Renal pelvis (tissue), 4 donors: ENCODE measurements around the gene FHIT. TPM values are rescaled to one million over a fixed set of nuclear protein-coding genes. Genes with fewer than 3 reads are reported as not detected.

Experiments
- DNase-seq: peaks from one replicate; pipeline ENCODE4 v3.0.0-alpha.2; 2013
- polyA plus RNA-seq, 3 donors: library from polyadenylated mRNA; unstranded; fragments of 120-200 nt; gene quantifications; one replicate each; pipeline ENCODE4 v1.2.1, GENCODE V29; 2013; ENCODE audit not compliant: insufficient read length in 3 of 3

Gene FHIT
- polyA plus RNA-seq, 3 donors: 22.3 to 28.2 (median 25.5) TPM

GRCh38 chr3:61172684-61173083 is 78.6 kb downstream of the FHIT start:
- no peak for DNase-seq

DNA sequence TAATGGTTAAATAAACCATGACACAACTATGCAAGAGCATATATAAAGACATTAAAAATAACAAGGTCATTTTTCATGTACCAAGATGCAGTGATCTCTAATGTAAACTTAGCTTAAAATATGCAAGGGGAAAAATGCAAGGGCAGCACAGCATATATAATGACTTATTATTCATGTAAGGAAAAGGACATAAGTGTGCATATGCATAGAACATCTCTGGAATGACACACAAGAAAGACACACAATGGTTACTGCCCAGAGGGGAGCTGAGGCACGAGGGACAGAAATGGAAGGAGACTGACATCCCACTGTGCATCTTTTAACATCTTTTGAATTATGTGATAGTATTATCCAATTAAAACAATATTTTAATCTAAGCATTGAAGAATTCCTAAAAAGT is 79.0 kb downstream of the FHIT start:
- no peak for DNase-seq

GRCh38 chr3:61169621-61170251 is 81.5 kb downstream of the FHIT start:
- DNase-seq: no peak

- DNase-seq: no peak
These were observed 83.0 kb downstream of the FHIT start for GRCh38 chr3:61168286-61168685.

DNA sequence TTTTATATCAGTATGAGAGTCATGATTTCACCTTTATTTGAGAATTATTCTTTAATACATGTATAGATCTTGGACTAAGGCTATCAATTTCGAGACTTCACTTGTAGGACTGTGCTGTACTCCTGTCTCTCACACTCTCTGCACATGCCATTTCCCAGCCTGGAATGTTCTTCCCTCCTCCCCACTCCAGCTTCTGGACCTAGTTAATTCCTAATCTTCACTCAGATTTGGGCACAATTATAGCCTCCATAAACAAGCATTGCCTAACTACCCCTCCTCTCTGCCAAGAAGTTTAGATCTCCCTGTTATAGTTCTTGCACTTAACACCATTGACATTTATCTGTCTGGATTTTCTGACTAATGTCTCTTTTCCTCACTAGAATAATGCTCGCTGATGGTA is 88.3 kb downstream of the FHIT start:
- DNase-seq: no peak

DNA sequence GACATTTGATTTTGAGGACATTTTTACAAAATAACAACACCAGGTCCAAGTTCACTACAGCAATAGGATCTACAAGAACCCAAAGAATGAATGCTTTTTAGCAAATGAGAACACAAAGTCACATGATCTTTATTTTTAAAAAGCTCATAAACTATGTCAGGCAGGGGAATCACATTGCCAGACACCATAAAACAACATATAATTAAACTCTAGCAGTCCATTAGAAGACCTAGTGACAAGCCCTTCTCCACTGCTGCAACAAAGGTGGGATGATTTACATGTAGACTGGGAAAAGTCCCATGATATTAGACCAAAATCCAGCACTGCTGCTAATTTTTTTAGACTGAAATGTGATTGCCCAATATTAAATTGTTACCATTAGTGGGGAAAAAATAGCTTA is 92.6 kb downstream of the FHIT start:
- no peak for DNase-seq

DNA sequence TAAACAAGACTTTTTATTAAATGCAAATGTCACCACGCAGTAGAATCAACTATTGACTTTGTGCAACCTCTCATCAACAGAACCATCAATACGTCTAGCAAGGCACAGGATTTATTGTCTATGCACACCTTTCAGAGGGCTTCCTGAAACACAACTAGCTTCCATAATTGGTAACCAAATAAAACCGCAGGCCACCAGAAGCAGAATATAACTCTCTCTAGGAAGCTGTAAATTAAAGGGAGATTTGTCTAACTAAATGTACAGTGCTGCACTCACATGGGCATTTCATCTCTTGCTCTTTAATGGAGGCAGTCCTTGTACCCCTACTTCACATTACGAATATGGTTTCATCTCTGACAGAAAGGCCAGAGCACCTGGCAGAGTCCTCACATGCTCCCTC is 93.0 kb downstream of the FHIT start:
- DNase-seq: no peak

GRCh38 chr3:61157414-61157813 is 93.8 kb downstream of the FHIT start:
- no peak for DNase-seq

DNA sequence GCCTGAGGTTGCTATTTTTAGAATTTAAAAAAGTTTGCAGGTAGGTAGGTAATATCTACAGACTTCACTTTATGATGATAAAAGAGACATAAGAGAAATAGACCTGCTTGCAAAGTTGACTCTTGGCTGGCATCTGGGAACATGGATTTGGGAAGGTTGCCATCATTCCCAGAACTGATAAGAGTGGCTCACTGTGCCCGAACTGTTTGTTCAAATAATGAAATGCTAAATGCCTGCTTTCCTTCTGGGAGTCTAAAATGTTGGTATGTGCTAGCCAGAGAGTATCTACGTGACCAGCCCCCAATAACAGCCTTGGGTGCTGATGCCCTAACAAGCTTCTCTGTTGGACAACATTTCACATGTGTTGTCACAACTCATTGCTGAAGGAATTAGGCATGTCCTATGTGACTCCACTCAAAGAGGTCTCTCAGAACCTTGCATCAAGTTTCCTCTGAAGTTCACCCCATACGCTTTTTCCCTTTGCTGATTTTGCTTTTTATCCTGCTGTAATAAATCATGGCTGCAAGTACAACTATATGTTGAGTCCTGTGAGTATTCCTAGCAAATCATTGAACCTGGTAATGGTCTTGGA is 95.5 kb downstream of the FHIT start:
- no peak for DNase-seq

DNA sequence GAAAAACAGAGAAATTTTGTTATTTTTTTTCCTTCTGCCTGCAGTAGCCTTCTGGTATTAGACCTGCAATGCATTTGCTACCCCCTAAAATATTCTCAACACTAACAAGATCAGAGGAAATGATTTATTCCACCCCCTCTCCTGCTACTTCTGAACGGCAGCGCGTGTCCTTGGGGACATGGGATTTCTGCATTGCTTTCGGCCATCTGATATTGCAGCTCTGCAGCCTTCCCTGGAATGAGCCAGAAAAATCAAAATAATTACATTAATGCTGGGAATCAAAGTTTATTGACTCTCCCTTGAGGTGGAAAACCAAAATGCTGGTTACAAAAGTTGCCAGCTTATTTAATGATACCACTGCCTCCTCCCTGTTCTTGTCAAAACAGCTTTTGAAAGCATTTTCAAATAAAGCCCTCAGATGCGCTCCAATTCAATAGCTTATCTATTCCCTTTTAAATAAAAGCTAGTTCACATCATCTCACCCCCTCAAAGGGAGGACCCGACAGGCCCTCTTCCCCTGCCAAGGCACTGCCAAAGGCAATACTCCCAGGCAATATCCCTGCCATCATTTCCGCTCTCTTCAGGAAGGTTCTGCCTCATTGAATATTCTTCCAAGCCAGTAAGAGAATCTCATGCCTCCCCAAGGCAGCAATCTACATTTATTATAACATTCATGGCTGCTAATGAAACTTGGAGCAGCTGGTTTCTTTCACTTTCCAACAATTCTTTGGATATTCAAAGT is 96.6 kb downstream of the FHIT start:
- DNase-seq: peak; percentile 27

GRCh38 chr3:61152071-61152470 is 99.2 kb downstream of the FHIT start:
- DNase-seq: no peak

DNA sequence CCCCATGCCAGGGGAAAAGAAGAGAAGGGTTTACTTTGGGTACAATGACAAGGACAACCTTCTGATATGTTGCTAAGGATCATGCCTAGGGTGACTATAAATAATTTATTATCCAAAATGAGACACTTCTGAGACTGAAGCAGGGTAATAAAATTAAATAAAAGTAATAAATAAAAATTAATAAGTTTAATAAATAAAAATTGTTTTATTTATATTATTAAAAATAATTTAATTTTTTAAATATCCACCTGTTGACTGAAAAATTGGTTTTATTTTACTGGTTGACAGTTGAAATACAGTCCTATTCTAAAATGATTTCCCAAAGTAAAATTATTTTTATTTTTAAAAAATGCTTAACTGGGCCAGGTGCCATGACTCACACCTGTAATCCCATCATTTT is 102.0 kb downstream of the FHIT start:
- DNase-seq: no peak

DNA sequence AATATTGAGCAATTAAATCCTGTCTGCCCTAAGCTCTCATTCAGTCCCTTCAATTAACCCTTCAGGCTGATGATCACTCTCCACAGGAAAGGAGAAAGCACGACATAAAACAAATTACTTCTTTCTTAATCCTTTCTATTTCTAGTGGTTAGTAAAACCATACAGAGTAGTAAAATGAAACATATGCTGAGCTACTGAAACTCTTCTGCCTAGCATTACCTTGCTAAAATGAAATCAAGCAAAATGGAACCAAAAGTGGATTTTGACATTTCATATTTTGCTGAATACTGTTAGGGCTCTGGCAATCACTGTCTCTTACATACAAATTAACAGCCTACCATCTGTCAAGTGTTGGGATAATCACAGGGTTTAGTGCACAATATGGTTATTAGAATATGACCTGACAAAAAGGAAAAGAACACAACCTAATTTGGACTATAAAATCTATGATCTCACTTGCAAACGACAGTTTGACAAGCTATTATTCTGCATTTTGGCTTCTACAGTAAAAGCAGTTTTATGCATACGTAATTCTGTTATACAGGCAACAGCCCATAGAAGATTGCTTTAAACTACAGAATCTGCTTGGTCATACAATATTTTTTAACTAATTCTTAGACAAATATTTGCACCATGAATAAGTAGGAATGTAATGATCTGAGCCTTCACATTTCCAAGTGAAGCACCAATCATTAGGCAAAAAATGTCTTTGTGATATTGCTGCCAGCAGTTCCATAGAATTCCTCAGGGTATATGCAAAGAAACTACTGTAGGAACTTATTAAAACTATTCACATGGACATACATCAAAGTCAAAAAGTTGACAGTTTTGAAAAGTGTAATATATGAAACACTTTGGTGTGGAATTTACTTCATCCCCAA is 105.0 kb downstream of the FHIT start:
- DNase-seq: no peak

DNA sequence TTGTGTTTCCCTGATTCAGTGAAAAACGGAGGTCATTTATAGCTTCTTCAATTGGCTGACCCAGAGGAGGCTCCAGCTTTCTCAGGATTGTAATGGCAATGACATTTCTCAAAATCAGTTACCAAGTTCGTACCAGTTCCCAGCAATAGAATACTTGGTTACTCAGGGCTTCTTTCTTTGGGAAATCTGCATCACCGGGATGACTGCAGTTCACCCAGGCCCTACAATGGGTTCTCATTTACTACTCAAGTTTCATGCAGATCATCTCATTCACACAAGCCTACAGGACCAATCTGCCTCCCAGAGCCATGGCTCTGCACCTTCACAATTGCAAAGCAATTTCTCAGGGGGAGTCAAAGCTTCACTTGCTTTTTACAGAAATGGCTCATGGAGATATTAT is 109.6 kb downstream of the FHIT start:
- no peak for DNase-seq

GRCh38 chr3:61141227-61141626 is 110.0 kb downstream of the FHIT start:
- no peak for DNase-seq

DNA sequence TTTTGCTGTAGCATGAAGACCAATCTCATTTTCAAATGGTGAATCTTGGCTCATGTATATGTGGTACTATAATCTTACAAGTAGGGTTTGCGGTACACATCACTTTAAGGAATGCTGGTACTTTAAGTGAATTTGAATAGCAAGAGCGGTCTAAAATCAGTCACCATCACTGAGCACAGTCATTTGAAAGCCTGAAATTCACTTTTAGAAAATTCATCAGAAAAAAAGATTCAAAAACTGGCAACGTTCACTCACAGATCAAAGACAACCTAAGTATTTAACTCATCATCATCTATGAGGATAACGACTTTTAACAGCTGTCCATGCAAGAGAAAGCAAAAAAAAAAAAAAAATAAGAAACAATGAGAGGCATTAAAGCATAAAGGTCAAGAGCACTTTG is 111.6 kb downstream of the FHIT start:
- DNase-seq: no peak

DNA sequence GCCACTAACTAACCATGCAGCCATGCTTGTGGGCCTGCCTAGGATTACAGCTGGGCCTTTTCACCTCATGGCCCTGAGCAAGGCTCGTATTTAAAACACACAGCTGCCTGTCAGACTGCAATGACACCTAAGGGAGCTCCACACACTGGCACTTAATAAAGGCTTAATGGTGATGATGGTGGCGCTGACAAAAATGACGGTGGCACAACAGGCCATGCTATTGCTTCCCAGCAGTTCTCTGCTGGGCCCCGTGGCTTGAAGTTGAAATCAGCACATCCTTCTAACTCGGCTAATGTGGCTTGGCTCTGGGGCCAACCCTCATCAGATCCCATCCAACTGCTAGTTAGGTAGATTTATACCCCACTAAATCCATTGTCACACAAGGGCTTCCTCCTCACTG is 112.9 kb downstream of the FHIT start:
- DNase-seq: peak; percentile 33

DNA sequence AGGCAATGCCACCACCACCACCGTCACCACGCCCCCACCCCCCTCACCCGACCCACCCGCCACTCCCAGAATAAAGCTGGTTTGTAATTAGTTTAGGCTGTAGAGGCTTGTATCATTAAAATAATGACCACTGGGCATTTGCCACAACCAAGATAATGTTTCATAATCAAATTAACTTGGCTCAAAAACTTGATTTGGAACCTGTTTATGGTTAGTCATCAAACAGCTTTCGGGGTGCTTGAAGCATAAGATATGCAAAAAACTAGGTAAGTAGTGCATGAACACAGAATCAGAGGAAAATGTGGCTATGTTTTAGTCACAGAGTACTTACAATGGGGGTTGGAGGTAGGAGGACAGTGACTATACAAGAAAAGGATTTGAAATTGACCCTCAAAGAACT is 115.1 kb downstream of the FHIT start:
- no peak for DNase-seq

DNA sequence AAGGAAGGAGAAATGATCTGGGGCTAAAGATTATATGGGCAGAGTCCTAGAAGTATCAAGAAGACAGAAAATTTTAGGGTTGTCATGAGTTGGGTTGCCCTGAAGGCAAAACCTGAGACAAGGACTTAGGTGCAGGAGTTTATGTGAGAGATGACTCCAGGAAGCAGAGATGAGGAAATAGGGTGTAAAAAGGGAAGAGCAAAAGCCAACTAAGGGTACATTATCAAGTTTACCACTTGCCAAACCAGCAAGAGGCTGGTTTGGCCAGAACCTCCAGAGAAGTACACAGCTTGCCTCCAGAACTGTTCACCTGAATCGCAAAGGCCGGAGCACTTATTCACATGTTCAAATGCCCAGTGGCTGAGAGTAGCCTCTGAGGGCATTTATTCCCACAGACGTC is 116.7 kb downstream of the FHIT start:
- no peak for DNase-seq

DNA sequence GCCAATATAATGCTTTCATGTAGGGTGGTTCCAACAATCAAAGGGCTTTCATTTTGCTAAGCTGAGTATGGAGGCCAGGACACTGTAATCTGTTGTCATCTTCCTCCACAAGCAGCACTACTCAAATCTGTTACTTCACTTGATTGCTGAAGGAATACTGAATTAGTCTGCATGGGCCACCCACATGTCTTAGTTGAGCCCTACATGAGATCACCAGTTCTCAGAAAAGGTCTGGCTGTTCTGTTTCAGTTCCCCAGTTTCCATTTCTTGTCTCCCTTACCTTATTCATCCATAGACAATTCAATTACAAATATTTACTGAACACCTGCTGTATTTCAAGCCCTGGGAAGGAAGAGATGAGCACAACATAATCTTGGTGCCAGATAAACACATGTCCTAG is 119.2 kb downstream of the FHIT start:
- DNase-seq: no peak

GRCh38 chr3:61118830-61119229 is 132.4 kb downstream of the FHIT start:
- DNase-seq: no peak
